KMS-11 (cell line): Measurements from ENCODE around the gene NFATC2.

Source experiments
- H2AFZ ChIP-seq: fragments of 200-600 bp; sonication (generic); 2 replicates; pipeline ENCODE4 v1.6.1; 2016; ENCODE audit warnings: antibody characterized with exemption, mixed run types, low read depth
- H3K27ac ChIP-seq: fragments of 200-600 bp; sonication (generic); 2 replicates; pipeline ENCODE4 v1.6.1; 2016; ENCODE audit warnings: mild to moderate bottlenecking, mixed run types
- H3K27me3 ChIP-seq: fragments of 200-600 bp; sonication (generic); 2 replicates; pipeline ENCODE4 v1.6.1; 2017; ENCODE audit warnings: mild to moderate bottlenecking, low read depth, mixed run types, moderate library complexity; ENCODE audit not compliant: insufficient read depth
- H3K36me3 ChIP-seq: fragments of 200-600 bp; sonication (generic); 2 replicates; pipeline ENCODE4 v1.6.1; 2017; ENCODE audit warnings: mild to moderate bottlenecking, mixed run types; ENCODE audit not compliant: insufficient read depth
- H3K4me1 ChIP-seq: fragments of 200-600 bp; sonication (generic); 2 replicates; pipeline ENCODE4 v1.6.1; 2016; ENCODE audit warnings: mild to moderate bottlenecking, low read depth, mixed run types; ENCODE audit not compliant: poor library complexity, severe bottlenecking
- H3K4me2 ChIP-seq: fragments of 200-600 bp; sonication (generic); 2 replicates; pipeline ENCODE4 v1.7.0; 2016; ENCODE audit warnings: mild to moderate bottlenecking, mixed run types
- H3K4me3 ChIP-seq: fragments of 200-600 bp; sonication (generic); IDR thresholded peaks from 2 replicates; pipeline ENCODE4 v1.6.1; 2017; ENCODE audit warnings: low read depth, low read length, mixed read lengths; ENCODE audit not compliant: insufficient read depth
- H3K79me2 ChIP-seq: fragments of 200-600 bp; sonication (generic); 2 replicates; pipeline ENCODE4 v1.6.1; 2016; ENCODE audit warnings: low read depth, mixed run types; ENCODE audit not compliant: insufficient read depth
- H3K9ac ChIP-seq: fragments of 200-600 bp; sonication (generic); 2 replicates; pipeline ENCODE4 v1.6.1; 2016; ENCODE audit warnings: mild to moderate bottlenecking, mixed run types
- H4K20me1 ChIP-seq: fragments of 200-600 bp; sonication (generic); 2 replicates; pipeline ENCODE4 v1.6.1; 2016; ENCODE audit warnings: mild to moderate bottlenecking, mixed run types; ENCODE audit not compliant: insufficient read depth
- TF ChIP-seq, protein P1 (sequence below): fragments of 200-600 bp; sonication (generic); conservative IDR thresholded peaks from 2 replicates; pipeline ENCODE4 v1.6.1; 2017; ENCODE audit warnings: low read depth, mild to moderate bottlenecking, antibody characterized with exemption, low read length, moderate library complexity, mixed read lengths

Gene NFATC2

DNA sequence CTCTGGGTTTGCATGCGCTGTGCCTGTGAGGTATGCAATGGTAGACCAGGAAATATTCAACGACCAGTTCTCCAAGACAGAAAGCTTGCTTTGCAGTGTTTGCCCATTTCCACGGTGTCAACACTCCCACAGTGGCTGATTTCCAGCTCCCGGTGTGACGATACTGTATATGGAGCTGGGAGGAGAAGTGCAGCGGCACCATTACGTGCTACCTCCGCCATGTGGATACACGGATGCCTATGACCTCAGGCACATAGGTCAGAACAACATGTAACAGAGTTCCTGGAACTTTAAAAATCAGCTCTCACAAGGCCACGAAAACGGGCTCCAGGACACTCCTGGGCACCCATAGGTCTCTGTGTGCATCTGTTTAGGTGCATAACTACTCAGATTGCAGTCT is 51.1 kb downstream of the NFATC2 start:
- Histone ChIP-seq H3K9ac (no peak overlapping the region), H2AFZ (no peak overlapping the region), H4K20me1 (no peaks in the 10 kb centered on the region), H3K4me3 (no peak overlapping the region), H3K27ac (no peak overlapping the region), H3K4me1 (no peaks in the 10 kb centered on the region), H3K27me3 (no peaks in the 10 kb centered on the region), H3K36me3 (no peaks in the 10 kb centered on the region), H3K4me2 (no peak overlapping the region), H3K79me2 (peaks cover 11% of the 10 kb centered on the region; the same call in 1 of the 2 replicates)
- TF ChIP-seq, protein P1, sequence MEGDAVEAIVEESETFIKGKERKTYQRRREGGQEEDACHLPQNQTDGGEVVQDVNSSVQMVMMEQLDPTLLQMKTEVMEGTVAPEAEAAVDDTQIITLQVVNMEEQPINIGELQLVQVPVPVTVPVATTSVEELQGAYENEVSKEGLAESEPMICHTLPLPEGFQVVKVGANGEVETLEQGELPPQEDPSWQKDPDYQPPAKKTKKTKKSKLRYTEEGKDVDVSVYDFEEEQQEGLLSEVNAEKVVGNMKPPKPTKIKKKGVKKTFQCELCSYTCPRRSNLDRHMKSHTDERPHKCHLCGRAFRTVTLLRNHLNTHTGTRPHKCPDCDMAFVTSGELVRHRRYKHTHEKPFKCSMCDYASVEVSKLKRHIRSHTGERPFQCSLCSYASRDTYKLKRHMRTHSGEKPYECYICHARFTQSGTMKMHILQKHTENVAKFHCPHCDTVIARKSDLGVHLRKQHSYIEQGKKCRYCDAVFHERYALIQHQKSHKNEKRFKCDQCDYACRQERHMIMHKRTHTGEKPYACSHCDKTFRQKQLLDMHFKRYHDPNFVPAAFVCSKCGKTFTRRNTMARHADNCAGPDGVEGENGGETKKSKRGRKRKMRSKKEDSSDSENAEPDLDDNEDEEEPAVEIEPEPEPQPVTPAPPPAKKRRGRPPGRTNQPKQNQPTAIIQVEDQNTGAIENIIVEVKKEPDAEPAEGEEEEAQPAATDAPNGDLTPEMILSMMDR: no peak

DNA sequence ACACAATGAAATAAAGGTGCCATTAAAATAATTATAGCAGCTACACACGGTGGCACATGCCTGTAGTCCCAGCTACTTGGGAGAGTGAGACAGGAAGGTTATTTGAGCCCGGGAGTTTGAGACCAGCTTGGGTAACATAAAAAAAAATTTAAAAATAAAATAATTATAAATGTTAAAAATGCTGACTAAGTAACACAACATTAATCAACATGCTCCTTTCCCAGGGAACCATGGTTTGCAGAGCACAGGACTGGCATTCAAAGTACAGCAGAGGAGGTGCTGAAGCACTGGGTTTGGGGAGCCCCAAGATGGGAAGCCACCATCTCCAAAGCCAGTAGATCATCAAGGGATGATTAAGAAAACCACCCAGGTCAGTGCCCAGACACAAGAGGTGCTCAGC is 51.9 kb downstream of the NFATC2 start:
- H3K27ac ChIP-seq: no peak overlapping the region
- H3K9ac ChIP-seq: no peak overlapping the region
- H3K4me2 ChIP-seq: no peak overlapping the region
- H3K4me1 ChIP-seq: no peaks in the 10 kb centered on the region
- H3K79me2 ChIP-seq: peaks cover 5% of the 10 kb centered on the region; the same call in 1 of the 2 replicates
- H2AFZ ChIP-seq: no peak overlapping the region
- H3K36me3 ChIP-seq: no peaks in the 10 kb centered on the region
- H3K4me3 ChIP-seq: no peak overlapping the region
- TF ChIP-seq, protein P1: no peak
- no peaks in the 10 kb centered on the region for H3K27me3 ChIP-seq
- no peaks in the 10 kb centered on the region for H4K20me1 ChIP-seq

DNA sequence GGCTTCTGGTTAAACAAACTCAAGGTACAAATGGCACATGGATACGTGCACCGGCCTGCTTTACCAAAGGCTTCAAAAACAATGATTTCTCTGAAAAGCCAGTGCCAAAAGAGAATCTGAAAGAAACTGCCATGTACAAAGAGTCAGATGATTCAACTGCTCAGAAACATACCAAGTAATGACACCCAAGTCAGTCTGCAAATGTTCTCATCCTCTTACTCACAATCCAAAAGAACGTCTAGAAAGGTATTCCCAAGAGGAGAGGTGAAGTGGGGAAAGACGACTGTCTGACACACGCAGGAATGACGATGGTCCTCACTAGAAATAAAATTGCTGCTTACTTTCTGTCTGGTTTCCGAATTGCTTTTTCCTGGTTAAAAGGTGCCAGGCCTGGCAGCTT is 52.9 kb downstream of the NFATC2 start:
- TF ChIP-seq, protein P1: no peak
- H3K4me1 ChIP-seq: no peaks in the 10 kb centered on the region
- H3K9ac ChIP-seq: no peak overlapping the region
- H3K27ac ChIP-seq: no peak overlapping the region
- no peaks in the 10 kb centered on the region for H3K27me3 ChIP-seq
- no peaks in the 10 kb centered on the region for H4K20me1 ChIP-seq
- H2AFZ ChIP-seq: no peak overlapping the region
- no peak overlapping the region for H3K4me3 ChIP-seq
- no peak overlapping the region for H3K4me2 ChIP-seq
- H3K79me2 ChIP-seq: peaks cover 5% of the 10 kb centered on the region; the same call in 1 of the 2 replicates
- H3K36me3 ChIP-seq: no peaks in the 10 kb centered on the region

DNA sequence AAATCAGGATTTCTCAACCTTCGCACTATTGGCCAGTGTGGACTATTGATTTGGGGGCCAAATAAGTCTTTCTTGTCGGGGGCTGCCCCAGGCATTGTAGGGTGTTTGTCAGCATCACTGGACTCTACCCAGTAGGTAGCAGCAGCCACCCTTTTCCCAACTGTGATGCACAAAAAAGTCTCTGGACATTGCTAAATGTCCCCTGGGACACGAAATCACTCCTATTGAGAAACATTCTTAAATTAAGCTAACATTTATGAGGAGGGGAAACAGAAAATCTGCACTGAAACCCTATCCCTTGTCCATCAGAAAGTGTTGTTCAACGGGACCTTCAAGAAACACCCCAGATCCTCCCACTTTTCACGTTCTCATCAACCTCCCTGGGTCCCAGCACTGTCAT is 54.2 kb downstream of the NFATC2 start:
- H3K27ac ChIP-seq: no peak overlapping the region
- H3K4me1 ChIP-seq: no peaks in the 10 kb centered on the region
- TF ChIP-seq, protein P1: no peak
- H3K9ac ChIP-seq: no peak overlapping the region
- H2AFZ ChIP-seq: no peak overlapping the region
- H4K20me1 ChIP-seq: no peaks in the 10 kb centered on the region
- peaks cover 5% of the 10 kb centered on the region; the same call in 1 of the 2 replicates for H3K79me2 ChIP-seq
- H3K4me3 ChIP-seq: no peak overlapping the region
- no peaks in the 10 kb centered on the region for H3K36me3 ChIP-seq
- no peaks in the 10 kb centered on the region for H3K27me3 ChIP-seq
- H3K4me2 ChIP-seq: no peak overlapping the region
